Stomach (tissue), 9 donors: ENCODE results near the gene MERTK. TPM values are rescaled to one million over a fixed set of nuclear protein-coding genes. Genes with fewer than 3 reads are reported as not detected.

ENCODE experiments used
- DNase-seq, 2 donors: peaks; one replicate each; pipeline versions ENCODE4 v3.0.0 to v3.0.0-alpha.2; 2013 to 2019
- H3K27ac ChIP-seq, 5 donors: fragments of 200-600 bp in 4 of 5; sonication (generic) in 4 of 5; one replicate each; pipeline ENCODE4 v1.5.1; 2013 to 2019; ENCODE audit warnings: mild to moderate bottlenecking in 1 of 5, moderate library complexity in 1 of 5
- H3K27me3 ChIP-seq, 3 donors: fragments of 200-600 bp; sonication (generic); one replicate each; pipeline ENCODE4 v1.5.1; 2017 to 2019; ENCODE audit warnings: mixed run types in 1 of 3
- H3K36me3 ChIP-seq, 4 donors: fragments of 200-600 bp; sonication (generic); 1 replicate in 3 of 4; 2 replicates in 1 of 4; pipeline ENCODE4 v1.5.1; 2016 to 2019
- H3K4me1 ChIP-seq, 4 donors: fragments of 200-600 bp; sonication (generic); one replicate each; pipeline ENCODE4 v1.5.1; 2016 to 2019
- H3K4me3 ChIP-seq, 4 donors: fragments of 200-600 bp; sonication (generic) in 3 of 4; one replicate each; pipeline ENCODE4 v1.5.1; 2016 to 2019; ENCODE audit warnings: mild to moderate bottlenecking in 1 of 4
- H3K9me3 ChIP-seq, 4 donors: fragments of 200-600 bp; sonication (generic); one replicate each; pipeline ENCODE4 v1.5.1; 2016 to 2019
- CTCF ChIP-seq, 7 experiments: fragments of 450-650 bp in 4 of 7; fragments of 200-600 bp in 3 of 7; sonication (generic) in 3 of 7; IDR thresholded peaks; one replicate each; pipeline ENCODE4 v1.5.1; 2016 to 2019; ENCODE audit warnings: antibody characterized with exemption in 7 of 7, control low read depth in 2 of 7, mild to moderate bottlenecking in 1 of 7
- EP300 ChIP-seq: sonication (generic); formaldehyde crosslinking; IDR thresholded peaks from one replicate; pipeline ENCODE4 v1.6.1; 2017; ENCODE audit warnings: antibody characterized with exemption
- POLR2A ChIP-seq, 4 donors: fragments of 450-650 bp; IDR thresholded peaks; one replicate each; pipeline ENCODE4 v1.6.1; 2016; ENCODE audit warnings: antibody characterized with exemption in 4 of 4, control low read depth in 2 of 4, mild to moderate bottlenecking in 1 of 4, moderate library complexity in 1 of 4
- POLR2AphosphoS5 ChIP-seq, 3 donors: sonication (generic); formaldehyde crosslinking; IDR thresholded peaks; one replicate each; pipeline ENCODE4 v1.6.1; 2016; ENCODE audit warnings: antibody characterized with exemption in 3 of 3
- WGBS, 5 donors: extraction: QIAGEN DNeasy Blood & Tissue Kit in 3 of 5; methylation state at CpG; one replicate each; pipeline versions ENCODE4 v1.1.5 to v1.1.7; 2013 to 2018; 5-methylcytosine and 5-hydroxymethylcytosine counted together
- intact Hi-C: fragments of 100-400 bp; cut with DNase I; formaldehyde crosslinking; loops from one replicate; pipeline ENCODE4 v1.15.1; 2023; ENCODE audit warnings: low total_unique reads
- polyA plus RNA-seq, 3 donors: library from polyadenylated mRNA; stranded (reverse); fragments of 200-250 nt; gene quantifications; one replicate each; pipeline ENCODE4 v1.2.3, GENCODE V29; 2013
- total RNA-seq, 5 donors: library from RNA; depleted of rRNA; stranded (reverse); fragments of >200 nt; gene quantifications; one replicate each; pipeline versions ENCODE4 v1.1.0 to v1.2.3, GENCODE V29; 2014 to 2016
- donor health status: healthy with polysubstance abuse.
- donor health status: Bipolar disorder and iron deficiency.
- donor health status: healthy.

Gene MERTK
- total and polyA plus RNA-seq, 8 donors = 3.9 to 21.8 (median 10.0) TPM

- no peaks in the 10 kb centered on the region for H3K4me1 ChIP-seq
- intact Hi-C loops = no loop called here
- H3K27me3 ChIP-seq = no peaks in the 10 kb centered on the region
- DNase-seq = no peak
- H3K36me3 ChIP-seq = peaks cover 9 to 53% (median 45%) of the 10 kb centered on the region in 4 donors
- H3K9me3 ChIP-seq = no peaks in the 10 kb centered on the region
- H3K27ac ChIP-seq = no peak overlapping the region
- no peak for TF ChIP-seq EP300
- no peak for TF ChIP-seq POLR2A (IDR thresholded peaks at IDR 0.05)
- TF ChIP-seq CTCF (IDR thresholded peaks at IDR 0.05) = no peak
- TF ChIP-seq POLR2AphosphoS5 (IDR thresholded peaks at IDR 0.05) = no peak
- WGBS, 5 donors = 83 to 95% (median 88%) methylated on average over 5 of the region's 5 CpGs
- H3K4me3 ChIP-seq = no peak overlapping the region
Measured at GRCh38 chr2:111982822-111983221, 84.4 kb downstream of the MERTK start.

- H3K4me3 ChIP-seq = no peak overlapping the region
- H3K9me3 ChIP-seq = no peaks in the 10 kb centered on the region
- DNase-seq = no peak
- peaks cover 9 to 60% (median 50%) of the 10 kb centered on the region in 4 donors for H3K36me3 ChIP-seq
- 74 to 89% (median 84%) methylated on average over 8 of the region's 8 CpGs for WGBS, 5 donors
- H3K4me1 ChIP-seq = no peaks in the 10 kb centered on the region
- H3K27me3 ChIP-seq = no peaks in the 10 kb centered on the region
- no peak overlapping the region for H3K27ac ChIP-seq
- intact Hi-C loops = no loop called here
- TF ChIP-seq EP300 (no peak), POLR2A (IDR thresholded peaks at IDR 0.05) (no peak), CTCF (IDR thresholded peaks at IDR 0.05) (no peak), POLR2AphosphoS5 (IDR thresholded peaks at IDR 0.05) (no peak)
Measured at GRCh38 chr2:111983478-111984212, 85.2 kb downstream of the MERTK start.

GRCh38 chr2:111984213-111984604 lies 85.8 kb downstream of the MERTK start:
- peaks cover 9 to 66% (median 55%) of the 10 kb centered on the region in 4 donors for H3K36me3 ChIP-seq
- no peaks in the 10 kb centered on the region for H3K9me3 ChIP-seq
- no peaks in the 10 kb centered on the region for H3K4me1 ChIP-seq
- intact Hi-C loops = no loop called here
- no peak for DNase-seq
- no peaks in the 10 kb centered on the region for H3K27me3 ChIP-seq
- no peak overlapping the region for H3K4me3 ChIP-seq
- H3K27ac ChIP-seq = no peak overlapping the region
- TF ChIP-seq POLR2AphosphoS5 (IDR thresholded peaks at IDR 0.05) (no peak), POLR2A (IDR thresholded peaks at IDR 0.05) (no peak), EP300 (no peak), CTCF (IDR thresholded peaks at IDR 0.05) (no peak)
- 84 to 93% (median 86%) methylated on average over 4 of the region's 4 CpGs for WGBS, 5 donors

- no peak overlapping the region for H3K4me3 ChIP-seq
- H3K27me3 ChIP-seq = no peaks in the 10 kb centered on the region
- TF ChIP-seq POLR2AphosphoS5 (IDR thresholded peaks at IDR 0.05) = no peak
- no peak for TF ChIP-seq CTCF (IDR thresholded peaks at IDR 0.05)
- no peak for TF ChIP-seq POLR2A (IDR thresholded peaks at IDR 0.05)
- TF ChIP-seq EP300 = no peak
- H3K36me3 ChIP-seq = peaks cover 9 to 70% (median 58%) of the 10 kb centered on the region in 4 donors
- H3K9me3 ChIP-seq = no peaks in the 10 kb centered on the region
- WGBS, 5 donors = 68 to 91% (median 71%) methylated on average over 4 of the region's 4 CpGs
- intact Hi-C loops = no loop called here
- H3K27ac ChIP-seq = no peak overlapping the region
- H3K4me1 ChIP-seq = no peaks in the 10 kb centered on the region
- DNase-seq = no peak
Measured at GRCh38 chr2:111985514-111985913, 87.1 kb downstream of the MERTK start.
